Measurements from ENCODE around the gene GALNT9.

The GALNT9 gene

DNA sequence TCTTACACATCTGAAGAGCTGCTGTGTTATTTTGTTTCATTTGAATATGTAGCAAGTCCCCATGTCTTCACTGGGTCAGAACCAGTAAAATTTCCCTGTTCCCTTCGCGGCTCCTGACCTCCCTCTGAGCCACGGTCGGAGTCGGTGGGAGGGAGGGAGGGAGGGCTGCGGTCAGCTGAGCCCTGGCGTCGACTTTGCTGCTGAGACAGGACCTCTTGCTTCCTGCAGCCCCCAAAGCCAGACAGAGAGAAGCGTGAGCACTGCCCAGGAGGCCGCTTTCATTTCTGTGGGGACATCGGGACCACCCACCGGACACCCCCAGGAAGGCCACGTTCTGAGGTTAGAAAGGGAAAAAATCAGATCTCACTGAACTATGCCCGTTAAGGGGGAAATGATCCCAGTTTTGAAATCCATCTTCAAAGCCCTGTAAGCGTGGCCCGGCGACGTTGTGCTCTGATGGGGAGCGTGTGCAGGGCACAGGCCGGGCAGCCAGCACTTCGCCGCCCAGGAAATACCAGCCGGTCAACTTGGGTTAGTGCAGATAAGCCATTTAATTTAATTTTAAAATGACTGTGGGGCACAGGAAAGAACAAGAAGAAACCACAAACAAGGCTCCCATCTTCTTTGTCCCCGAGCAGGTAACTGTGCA, 143.1 kb downstream of the GALNT9 start:
- no peak for DNase-seq (ENCODE audit: low spot score)
- TF ChIP-seq, protein P1, sequence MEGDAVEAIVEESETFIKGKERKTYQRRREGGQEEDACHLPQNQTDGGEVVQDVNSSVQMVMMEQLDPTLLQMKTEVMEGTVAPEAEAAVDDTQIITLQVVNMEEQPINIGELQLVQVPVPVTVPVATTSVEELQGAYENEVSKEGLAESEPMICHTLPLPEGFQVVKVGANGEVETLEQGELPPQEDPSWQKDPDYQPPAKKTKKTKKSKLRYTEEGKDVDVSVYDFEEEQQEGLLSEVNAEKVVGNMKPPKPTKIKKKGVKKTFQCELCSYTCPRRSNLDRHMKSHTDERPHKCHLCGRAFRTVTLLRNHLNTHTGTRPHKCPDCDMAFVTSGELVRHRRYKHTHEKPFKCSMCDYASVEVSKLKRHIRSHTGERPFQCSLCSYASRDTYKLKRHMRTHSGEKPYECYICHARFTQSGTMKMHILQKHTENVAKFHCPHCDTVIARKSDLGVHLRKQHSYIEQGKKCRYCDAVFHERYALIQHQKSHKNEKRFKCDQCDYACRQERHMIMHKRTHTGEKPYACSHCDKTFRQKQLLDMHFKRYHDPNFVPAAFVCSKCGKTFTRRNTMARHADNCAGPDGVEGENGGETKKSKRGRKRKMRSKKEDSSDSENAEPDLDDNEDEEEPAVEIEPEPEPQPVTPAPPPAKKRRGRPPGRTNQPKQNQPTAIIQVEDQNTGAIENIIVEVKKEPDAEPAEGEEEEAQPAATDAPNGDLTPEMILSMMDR (IDR thresholded peaks at IDR 0.05; ENCODE audit: extremely low read depth, missing control alignments): no peak

GRCh38 chr12:132185705-132186104, 143.7 kb downstream of the GALNT9 start:
- DNase-seq (ENCODE audit: low spot score): no peak
- TF ChIP-seq, protein P1 (IDR thresholded peaks at IDR 0.05; ENCODE audit: extremely low read depth, missing control alignments): no peak

DNA sequence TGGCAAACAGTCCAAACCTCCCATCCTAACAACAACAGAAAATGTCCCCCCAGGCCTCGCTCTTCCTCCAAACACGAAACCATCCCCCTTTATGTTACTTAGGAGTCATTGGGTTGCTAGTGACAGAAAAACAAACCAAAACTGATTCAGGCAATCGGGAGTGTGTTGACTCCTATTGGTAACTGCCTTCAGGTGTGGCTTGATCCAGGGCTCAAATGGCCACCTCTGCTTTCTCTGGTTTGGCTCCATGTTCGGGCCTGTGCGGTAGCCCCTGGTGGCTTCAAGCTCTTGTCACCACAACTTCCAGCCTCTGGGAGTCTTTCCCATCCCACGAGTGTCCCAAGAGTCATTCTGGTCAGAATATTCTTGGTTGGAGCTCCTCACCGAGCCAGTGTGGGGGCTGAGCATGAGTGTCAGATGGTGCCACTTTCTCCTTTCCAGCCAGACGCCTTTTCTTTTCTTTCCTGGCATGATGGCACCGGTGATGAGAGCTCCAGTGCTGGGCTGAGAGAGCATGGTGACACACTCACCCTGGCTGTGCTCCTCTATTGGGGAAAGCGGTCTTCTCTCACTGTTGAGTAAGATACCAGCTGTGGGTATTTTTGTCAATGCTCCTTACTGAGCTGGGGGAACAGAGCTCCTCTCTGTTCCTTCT, 146.6 kb downstream of the GALNT9 start:
- DNase-seq (ENCODE audit: low spot score): no peak
- TF ChIP-seq, protein P1 (IDR thresholded peaks at IDR 0.05; ENCODE audit: extremely low read depth, missing control alignments): no peak

DNA sequence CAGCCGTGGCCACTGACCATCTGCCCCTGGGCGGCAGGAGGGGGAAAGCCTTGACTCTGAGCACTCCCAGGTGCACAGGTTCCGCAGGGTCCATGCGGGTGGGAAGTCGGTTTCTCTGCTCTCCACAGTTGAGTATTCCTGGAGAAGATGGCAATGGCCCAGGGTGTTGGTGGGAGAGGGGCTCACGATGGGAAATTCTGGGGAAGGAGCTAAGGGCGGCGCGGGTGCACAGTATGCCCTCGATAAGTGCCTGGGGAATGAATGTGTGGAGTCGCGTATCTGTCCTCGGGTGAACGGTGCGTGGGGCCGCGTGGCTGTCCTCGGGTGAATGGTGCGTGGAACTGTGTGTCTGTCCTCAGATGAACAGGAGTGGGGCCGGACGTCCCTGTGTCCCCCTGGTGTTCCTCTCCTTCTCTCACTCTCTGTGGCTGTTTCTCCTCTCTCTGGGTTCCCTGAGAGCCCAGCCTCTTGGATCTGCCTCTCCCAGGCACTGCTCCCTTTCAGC, 147.1 kb downstream of the GALNT9 start:
- DNase-seq (ENCODE audit: low spot score): no peak
- TF ChIP-seq, protein P1 (IDR thresholded peaks at IDR 0.05; ENCODE audit: extremely low read depth, missing control alignments): no peak

- TF ChIP-seq, protein P1 (IDR thresholded peaks at IDR 0.05; ENCODE audit: extremely low read depth, missing control alignments): no peak
- no peak for DNase-seq (ENCODE audit: low spot score)
Measured at GRCh38 chr12:132181570-132182200, 147.7 kb downstream of the GALNT9 start.

DNA sequence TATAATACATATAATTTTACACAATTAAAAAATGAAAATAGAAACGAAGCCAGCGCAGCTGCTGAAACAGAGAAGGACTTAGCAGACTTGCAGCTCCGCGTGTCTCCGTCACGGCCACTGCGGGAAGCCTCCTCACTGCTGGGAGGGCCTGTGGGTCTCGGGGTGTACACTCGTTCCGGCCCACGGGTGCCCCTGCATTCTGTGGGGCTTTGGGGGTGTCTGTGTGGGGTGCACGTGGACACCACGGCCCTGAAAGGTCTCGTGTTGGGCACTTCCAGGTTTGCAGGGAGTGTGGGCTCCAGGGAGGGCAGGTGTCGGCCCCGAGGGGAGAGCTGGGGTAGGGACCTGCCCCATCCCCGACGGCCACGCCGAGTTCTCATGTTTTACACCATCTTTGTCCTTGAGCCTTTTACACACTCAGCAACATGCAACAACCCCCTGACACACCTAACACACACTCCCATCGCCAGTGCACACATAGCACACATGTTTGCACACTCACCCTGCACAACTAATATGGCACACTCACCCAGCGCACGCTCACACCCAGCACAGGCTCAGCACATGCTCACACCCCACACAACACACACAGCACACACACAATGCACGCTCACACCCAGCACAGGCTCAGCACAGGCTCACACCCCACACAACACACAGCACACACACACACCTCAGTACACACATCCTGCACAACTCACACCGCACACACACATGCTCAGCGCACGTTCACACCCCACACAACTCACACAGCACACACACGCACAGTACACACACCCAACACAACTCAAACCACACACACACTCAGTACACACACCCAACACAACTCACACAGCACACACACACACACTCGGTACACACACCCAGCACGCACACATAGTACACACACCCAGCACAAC, 148.5 kb downstream of the GALNT9 start:
- TF ChIP-seq, protein P1 (IDR thresholded peaks at IDR 0.05; ENCODE audit: extremely low read depth, missing control alignments): no peak
- DNase-seq (ENCODE audit: low spot score): no peak

All from GM20000 (cell line).